SK-N-MC (cell line): ENCODE data around the gene FGD5.

Experiments used
- EZH2 ChIP-seq: fragments of 200-600 bp; sonication (generic); IDR thresholded peaks from one replicate; pipeline ENCODE4 v1.6.1; 2017; ENCODE audit warnings: antibody characterized with exemption
- POLR2AphosphoS5 ChIP-seq: IDR thresholded peaks from 2 replicates; pipeline ENCODE4 v1.6.1; 2012; ENCODE audit warnings: mild to moderate bottlenecking, low read depth, low read length, borderline replicate concordance

- TF ChIP-seq EZH2: no peak
- no peak for TF ChIP-seq POLR2AphosphoS5
These were observed 117.0 kb downstream of the FGD5 start for GRCh38 chr3:14935592-14936345.
